ENCODE results near the gene FGGY.
"Not testable (repeated sequence)": the region's sequence is repeated elsewhere in the genome, so short reads cannot be mapped to it uniquely, and the experiment has no call there.

The FGGY gene

DNA sequence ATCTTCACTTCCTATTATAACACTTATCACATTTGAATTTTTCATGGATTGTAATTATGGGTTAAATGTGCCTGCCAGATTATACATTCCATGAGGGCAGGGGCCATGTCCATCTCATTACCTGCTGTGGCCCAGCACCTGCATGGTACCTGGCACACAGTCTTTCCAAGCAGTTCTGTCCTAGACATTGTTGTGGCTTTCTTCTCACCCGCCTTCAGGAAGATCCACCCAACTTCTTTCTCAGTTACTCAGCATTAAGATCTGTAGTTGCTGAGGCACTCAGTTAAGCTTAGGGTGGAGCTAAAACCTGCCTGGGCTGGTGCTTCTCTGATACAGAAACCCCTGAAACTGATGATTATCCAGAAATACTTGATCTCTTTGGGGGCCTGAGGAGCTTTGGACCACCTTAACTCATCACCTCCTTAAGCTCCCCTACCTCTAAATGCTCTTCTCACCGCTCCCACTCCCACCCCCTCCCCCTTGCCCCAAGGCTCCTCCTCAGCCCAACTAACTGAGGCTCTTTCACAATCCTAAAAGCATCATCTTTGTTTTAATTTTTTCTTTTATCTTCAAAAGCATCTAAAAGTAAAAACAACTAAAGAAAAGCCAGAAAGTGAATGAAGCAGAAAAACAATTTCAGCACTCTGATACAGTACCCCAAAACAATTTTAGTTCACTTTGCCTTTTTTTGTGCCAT is 190.6 kb downstream of the FGGY start:
- no peak overlapping the region for H3K27ac ChIP-seq
- no peak for TF ChIP-seq CTCF (conservative IDR thresholded peaks at IDR 0.05)

GRCh38 chr1:59492500-59492899 is 195.6 kb downstream of the FGGY start:
- no peak overlapping the region for H3K27ac ChIP-seq
- no peak for TF ChIP-seq CTCF (conservative IDR thresholded peaks at IDR 0.05)

- no peak overlapping the region for H3K27ac ChIP-seq
- no peak for TF ChIP-seq CTCF (conservative IDR thresholded peaks at IDR 0.05)
These were observed 197.4 kb downstream of the FGGY start for GRCh38 chr1:59494145-59494833.

DNA sequence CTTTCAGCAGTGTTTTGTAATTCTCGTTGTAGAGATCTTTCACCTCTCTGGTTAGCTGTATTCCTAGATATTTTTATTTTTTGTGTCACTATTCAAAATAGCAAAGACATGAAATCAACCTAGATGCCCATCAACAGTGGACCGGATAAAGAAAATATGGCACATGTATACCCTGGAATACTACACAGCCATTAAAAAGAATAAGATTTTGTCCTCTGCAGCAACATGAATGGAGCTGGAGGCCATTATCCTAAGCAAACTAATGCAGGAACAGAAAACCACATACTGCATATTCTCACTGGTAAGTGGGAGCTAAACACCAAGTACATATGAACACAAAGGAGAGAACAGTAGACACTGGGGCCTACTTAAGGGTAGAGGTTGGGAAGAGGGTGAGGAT is 199.3 kb downstream of the FGGY start:
- not testable (repeated sequence) for H3K27ac ChIP-seq

GRCh38 chr1:59497616-59498015 is 200.7 kb downstream of the FGGY start:
- no peak for TF ChIP-seq CTCF (conservative IDR thresholded peaks at IDR 0.05)
- H3K27ac ChIP-seq: no peak overlapping the region

- no peak for TF ChIP-seq CTCF (conservative IDR thresholded peaks at IDR 0.05)
These were observed 201.7 kb downstream of the FGGY start for GRCh38 chr1:59498640-59499039.

GRCh38 chr1:59499273-59499942 is 202.5 kb downstream of the FGGY start:
- H3K27ac ChIP-seq: peak overlapping the region; percentile 79
- no peak for TF ChIP-seq CTCF (conservative IDR thresholded peaks at IDR 0.05)

More at GRCh38 chr1:59498640-59499039, 201.7 kb downstream of the FGGY start:
- peak overlapping the region; percentile 79 for H3K27ac ChIP-seq

All from VCaP (cell line).